HG02885 (cell line): ENCODE measurements around the gene XPR1.

ENCODE experiments used
- ATAC-seq: cut with Tn5 transposase; IDR thresholded peaks from one replicate; pipeline ENCODE4 v1.9.1; 2021; ENCODE audit warnings: mild to moderate bottlenecking; ENCODE audit not compliant: unreplicated experiment, poor library complexity

XPR1 gene

GRCh38 chr1:180908074-180908765, 276.4 kb downstream of the XPR1 start:
- ATAC-seq, result no peak

GRCh38 chr1:180909005-180909414, 277.2 kb downstream of the XPR1 start:
- peak; percentile 45 for ATAC-seq

GRCh38 chr1:180909462-180909976, 277.7 kb downstream of the XPR1 start:
- ATAC-seq, result peak; percentile 21

DNA sequence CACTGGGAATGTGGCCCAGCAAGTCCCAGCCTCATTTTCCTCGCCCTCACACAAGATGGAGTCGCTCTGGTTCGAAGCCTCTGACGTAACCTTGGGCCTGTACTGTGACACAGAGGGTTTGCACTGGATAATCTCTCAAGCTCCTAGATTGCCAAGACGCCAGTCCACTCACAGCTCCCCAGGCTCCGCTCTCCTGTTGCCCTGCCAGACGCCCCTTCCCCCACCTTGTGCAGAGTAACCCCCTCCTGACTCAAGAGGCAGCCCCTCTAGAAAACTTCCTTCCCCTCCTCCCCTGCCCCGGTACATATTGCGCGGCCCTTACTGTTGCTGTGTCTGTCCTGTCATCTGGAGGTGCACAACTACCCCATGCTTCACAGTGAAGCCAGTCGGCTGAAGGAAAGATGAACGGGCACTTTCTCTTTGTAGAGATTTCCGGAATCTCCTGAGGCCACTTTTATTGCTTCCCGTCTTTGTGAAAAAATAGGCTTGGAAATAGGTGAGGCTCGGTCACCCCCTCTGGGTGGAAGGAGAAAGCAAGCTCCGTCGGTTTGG, 279.9 kb downstream of the XPR1 start:
- no peak for ATAC-seq

- peak; percentile 26 for ATAC-seq
These were observed 280.5 kb downstream of the XPR1 start for GRCh38 chr1:180912211-180912800.

GRCh38 chr1:180912801-180913565, 281.2 kb downstream of the XPR1 start, which contains the start of gene KIAA1614:
Gene KIAA1614, plus strand, starts transcription at chr1:180912897. Its CDS starts 347 bp downstream, at chr1:180913244.
- ATAC-seq, result peak; percentile 34

- no peak for ATAC-seq
These were observed 283.7 kb downstream of the XPR1 start for GRCh38 chr1:180915426-180915965.

DNA sequence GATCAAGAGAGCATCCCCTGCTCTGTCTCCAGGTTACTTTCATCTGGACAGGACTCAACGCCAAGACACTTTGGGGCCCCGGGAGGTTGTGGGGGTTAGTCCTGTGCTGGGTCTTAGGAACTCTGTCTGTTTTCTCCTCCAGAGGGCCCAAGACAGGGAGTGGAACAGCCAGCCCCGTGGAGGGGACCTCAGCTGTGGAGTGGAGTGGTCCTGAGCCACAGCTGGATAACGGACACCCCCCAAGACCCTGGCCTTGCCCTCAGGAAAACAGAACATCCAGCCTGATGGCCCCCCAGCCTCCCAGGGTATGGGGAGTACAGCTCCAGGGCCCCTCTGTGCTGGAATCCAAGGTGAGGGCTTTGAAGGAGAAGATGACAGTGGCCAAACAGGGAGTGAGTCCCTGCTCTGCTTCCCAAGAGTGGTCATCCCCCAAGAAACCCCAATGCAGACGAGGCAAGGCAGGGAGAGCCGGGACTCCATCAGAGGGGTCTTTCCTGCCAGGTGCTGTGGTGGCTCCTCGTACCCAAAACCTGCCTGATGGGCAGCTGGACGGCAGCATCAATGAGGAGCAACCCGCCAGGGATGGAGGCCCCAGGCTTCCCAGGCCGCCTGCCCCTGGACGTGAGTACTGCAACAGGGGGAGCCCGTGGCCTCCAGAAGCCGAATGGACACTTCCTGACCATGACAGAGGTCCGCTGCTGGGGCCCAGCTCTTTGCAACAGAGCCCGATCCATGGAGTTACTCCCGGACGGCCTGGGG, 284.4 kb downstream of the XPR1 start:
- no peak for ATAC-seq

- no peak for ATAC-seq
These were observed 284.9 kb downstream of the XPR1 start for GRCh38 chr1:180916771-180917170.

DNA sequence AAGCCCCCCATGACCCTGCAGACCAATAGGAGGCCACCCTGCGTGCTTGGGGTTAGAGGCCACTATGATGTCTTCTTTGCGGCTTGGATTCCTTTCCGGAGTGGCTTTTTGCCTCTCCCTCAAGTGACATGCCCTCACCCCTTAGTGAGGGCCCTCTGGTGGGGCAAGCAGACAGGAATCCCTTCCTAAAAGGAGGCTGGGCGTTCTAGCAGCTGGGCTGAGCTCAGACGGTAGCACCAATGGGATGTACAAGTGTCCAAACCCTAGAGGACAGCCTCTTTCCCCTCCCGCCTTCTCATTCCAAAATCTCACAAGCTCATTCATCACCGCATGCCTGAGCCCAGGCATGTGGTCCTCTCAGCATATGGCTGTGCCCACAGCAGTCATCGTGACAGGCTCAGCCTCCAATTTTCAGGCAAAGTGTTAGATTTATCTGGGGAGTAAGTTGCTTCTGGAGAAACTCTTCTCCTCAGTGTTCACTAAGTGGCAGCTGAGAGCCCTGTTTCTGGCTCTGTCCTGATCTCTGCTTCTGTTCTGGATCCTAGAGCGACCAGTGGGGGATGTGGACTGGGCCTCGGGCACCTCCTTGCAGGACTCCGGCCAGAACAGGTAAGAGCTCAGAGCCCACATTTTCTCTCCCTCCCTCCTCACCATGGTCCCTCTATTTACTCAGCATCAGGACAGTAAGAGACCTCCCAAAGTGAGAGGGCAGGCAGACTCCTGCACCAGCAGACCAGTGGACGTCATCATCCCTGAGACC, 285.7 kb downstream of the XPR1 start:
- no peak for ATAC-seq

DNA sequence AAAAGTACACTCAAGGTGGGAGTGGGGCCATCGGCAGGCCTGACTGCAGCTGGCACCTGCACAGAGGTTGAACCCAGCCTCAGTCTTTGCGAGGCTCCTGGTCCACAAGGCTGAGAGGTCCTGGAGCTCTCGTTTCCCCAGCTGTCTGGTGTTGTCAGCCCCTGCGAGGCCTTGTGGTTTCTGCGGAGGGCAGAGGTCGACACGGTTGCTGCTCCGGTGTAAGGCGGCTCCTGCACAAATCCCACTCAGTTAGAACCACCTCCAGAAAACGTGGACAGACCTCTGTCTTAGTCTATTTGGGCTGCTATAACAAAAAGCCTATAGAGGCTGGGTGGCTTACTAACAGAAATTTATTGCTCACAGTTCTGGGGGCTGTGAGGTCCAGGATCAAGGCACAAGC, 286.7 kb downstream of the XPR1 start:
- peak; percentile 69 for ATAC-seq

- ATAC-seq, result no peak
These were observed 287.4 kb downstream of the XPR1 start for GRCh38 chr1:180919183-180919700.

DNA sequence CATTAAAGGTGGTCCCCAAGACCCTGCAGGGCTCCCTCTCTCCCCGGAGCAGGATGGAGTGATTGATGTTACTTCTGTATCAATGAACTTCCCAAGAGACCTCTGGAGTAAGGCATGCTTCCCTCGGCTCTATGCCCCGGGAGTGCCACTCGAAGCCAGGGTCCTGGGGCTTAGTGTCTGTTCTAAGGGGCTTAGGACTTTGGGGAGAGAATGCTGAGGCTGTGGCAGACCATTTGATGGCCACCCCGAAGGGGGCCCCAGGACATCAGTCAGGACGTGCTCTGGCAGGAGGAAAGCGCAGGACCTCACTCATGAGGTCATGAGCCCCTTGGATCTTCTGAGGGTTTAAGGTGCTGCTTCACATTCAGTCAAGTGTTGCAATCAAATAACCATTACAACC, 288.4 kb downstream of the XPR1 start:
- no peak for ATAC-seq

DNA sequence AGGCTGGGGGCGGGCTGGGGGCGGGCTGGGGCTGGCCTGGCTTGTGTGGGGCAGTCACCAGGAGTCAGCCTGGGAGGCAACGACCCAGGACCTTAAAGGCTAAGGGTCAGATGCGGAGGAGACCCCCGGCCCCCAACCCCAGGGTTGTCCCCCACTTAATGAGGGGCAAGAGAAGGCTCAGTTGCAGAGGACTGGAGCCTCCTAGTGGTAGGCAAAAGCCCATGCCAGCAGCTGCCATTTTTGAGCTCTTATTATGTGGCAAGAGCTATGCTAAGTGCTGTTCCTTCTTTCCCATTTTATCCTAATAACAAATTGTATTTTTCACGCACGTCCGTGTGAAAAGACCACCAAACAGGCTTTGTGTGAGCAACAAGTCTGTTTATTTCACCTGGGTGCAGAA, 288.9 kb downstream of the XPR1 start:
- no peak for ATAC-seq

DNA sequence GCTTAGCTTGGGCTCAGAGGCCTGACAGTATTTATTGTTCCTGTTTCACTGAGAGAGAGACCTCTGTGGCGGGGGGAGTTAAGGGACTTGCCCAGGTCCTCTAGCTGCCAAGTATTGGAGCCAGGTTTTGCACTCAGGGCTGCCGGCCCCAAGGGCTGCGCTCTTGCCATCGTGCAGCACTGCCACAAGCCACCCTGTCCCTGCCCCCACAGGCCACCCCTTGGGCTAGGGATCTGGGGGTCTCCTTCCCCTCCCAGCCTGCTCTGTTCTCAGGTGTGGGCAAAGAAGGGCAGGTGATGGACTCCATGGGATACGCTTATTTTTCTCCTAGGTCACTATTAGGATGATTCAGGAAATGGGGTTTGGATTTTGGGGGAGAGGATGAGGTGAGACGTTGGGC, 289.6 kb downstream of the XPR1 start:
- no peak for ATAC-seq

- no peak for ATAC-seq
These were observed 290.2 kb downstream of the XPR1 start for GRCh38 chr1:180921891-180922630.

GRCh38 chr1:180922631-180923015, 290.8 kb downstream of the XPR1 start:
- ATAC-seq, result no peak
